GM23338 (cell line): Measurements from ENCODE around the gene CNOT8. TPM values are rescaled to one million over a fixed set of nuclear protein-coding genes. Genes with fewer than 3 reads are reported as not detected.

ENCODE experiments used
- ATAC-seq: fragments of 200-7000 bp; cut with Tn5 transposase; 3 replicates; pipeline ENCODE4 v1.9.1; 2020
- DNase-seq: peaks from one replicate; pipeline ENCODE4 v3.0.0-alpha.2; 2015; ENCODE audit warnings: low spot score
- H2AFZ ChIP-seq: fragments of 200-600 bp; sonication (generic); 2 replicates; pipeline ENCODE4 v1.8.0; 2016; ENCODE audit warnings: antibody characterized with exemption, mild to moderate bottlenecking, moderate library complexity
- H3F3A ChIP-seq: fragments of 200-600 bp; sonication (generic); replicated peaks from 2 replicates; pipeline ENCODE4 v1.8.0; 2017; ENCODE audit warnings: antibody characterized with exemption, mixed run types, low read depth
- H3K27ac ChIP-seq: fragments of 200-600 bp; sonication (generic); 2 replicates; pipeline ENCODE4 v1.6.1; 2016; ENCODE audit warnings: low read depth
- H3K27me3 ChIP-seq: fragments of 200-600 bp; sonication (generic); 2 replicates; pipeline ENCODE4 v1.8.0; 2016; ENCODE audit warnings: mild to moderate bottlenecking, mixed run types, moderate library complexity; ENCODE audit not compliant: insufficient read depth
- H3K36me3 ChIP-seq: fragments of 200-600 bp; sonication (generic); 2 replicates; pipeline ENCODE4 v1.8.0; 2016; ENCODE audit warnings: mild to moderate bottlenecking; ENCODE audit not compliant: insufficient read depth
- H3K4me1 ChIP-seq: fragments of 200-600 bp; sonication (generic); 2 replicates; pipeline ENCODE4 v1.8.0; 2016; ENCODE audit warnings: mild to moderate bottlenecking, moderate library complexity; ENCODE audit not compliant: insufficient read depth
- H3K4me2 ChIP-seq: fragments of 200-600 bp; sonication (generic); 2 replicates; pipeline ENCODE4 v1.7.1; 2017; ENCODE audit warnings: mixed run types
- H3K4me3 ChIP-seq: fragments of 200-600 bp; sonication (generic); 2 replicates; pipeline ENCODE4 v1.6.1; 2016; ENCODE audit warnings: mixed run types
- H3K79me2 ChIP-seq: fragments of 200-600 bp; sonication (generic); replicated peaks from 2 replicates; pipeline ENCODE4 v1.8.0; 2017; ENCODE audit warnings: mild to moderate bottlenecking; ENCODE audit not compliant: insufficient read depth
- H3K9me2 ChIP-seq: fragments of 200-600 bp; sonication (generic); 2 replicates; pipeline ENCODE4 v1.8.0; 2017; ENCODE audit not compliant: insufficient read depth
- H4K20me1 ChIP-seq: fragments of 200-600 bp; sonication (generic); replicated peaks from 2 replicates; pipeline ENCODE4 v1.8.0; 2017; ENCODE audit warnings: mild to moderate bottlenecking; ENCODE audit not compliant: insufficient read depth
- H3K27ac Mint-ChIP-seq: 2 replicates; pipeline ENCODE4 v1.8.0; 2020; ENCODE audit warnings: inconsistent platforms, mild to moderate bottlenecking, moderate library complexity, mixed read lengths
- H3K27me3 Mint-ChIP-seq: 3 replicates; pipeline ENCODE4 v1.8.0; 2022; ENCODE audit warnings: low read depth, mild to moderate bottlenecking, moderate library complexity, mixed read lengths, inconsistent platforms; ENCODE audit not compliant: insufficient read depth, poor library complexity
- H3K36me3 Mint-ChIP-seq: 3 replicates; pipeline ENCODE4 v1.8.0; 2021; ENCODE audit warnings: low read depth, mild to moderate bottlenecking, inconsistent platforms, moderate library complexity, mixed read lengths
- H3K4me1 Mint-ChIP-seq: 3 replicates; pipeline ENCODE4 v1.8.0; 2020; ENCODE audit warnings: mild to moderate bottlenecking, inconsistent platforms, mixed read lengths
- H3K4me3 Mint-ChIP-seq: 3 replicates; pipeline ENCODE4 v1.8.0; 2021; ENCODE audit warnings: moderate library complexity, mild to moderate bottlenecking, inconsistent platforms, mixed read lengths
- H3K9me3 Mint-ChIP-seq: 3 replicates; pipeline ENCODE4 v1.8.0; 2020; ENCODE audit warnings: moderate library complexity, mild to moderate bottlenecking, inconsistent platforms, mixed read lengths
- CREB1 ChIP-seq: fragments of 250-450 bp; sonication (Bioruptor Pico); IDR thresholded peaks from 2 replicates; pipeline ENCODE4 v1.5.0; 2020; ENCODE audit warnings: low read depth, mild to moderate bottlenecking, moderate library complexity
- CTCF ChIP-seq, 2 experiments: fragments of 200-600 bp in 1 of 2; sonication (generic) in 1 of 2; conservative IDR thresholded peaks; 2 replicates each; pipeline versions ENCODE4 v1.5.1 to v1.6.1; 2016 to 2017; ENCODE audit warnings: antibody characterized with exemption in 2 of 2, low read depth in 2 of 2, mild to moderate bottlenecking in 2 of 2, moderate library complexity in 1 of 2
- ETS1 ChIP-seq: IDR thresholded peaks from 2 replicates; pipeline ENCODE4 v1.6.1; 2016; ENCODE audit warnings: antibody characterized with exemption
- EZH2 ChIP-seq: fragments of 200-600 bp; sonication (generic); IDR thresholded peaks from one replicate; pipeline ENCODE4 v1.8.0; 2017; ENCODE audit warnings: antibody characterized with exemption, mild to moderate bottlenecking, low read depth; ENCODE audit not compliant: unreplicated experiment
- EZH2phosphoT487 ChIP-seq: fragments of 200-600 bp; sonication (generic); IDR thresholded peaks from one replicate; pipeline ENCODE4 v1.8.1; 2018; ENCODE audit warnings: antibody characterized with exemption; ENCODE audit not compliant: unreplicated experiment
- JUNB ChIP-seq: IDR thresholded peaks from one replicate; pipeline ENCODE4 v1.6.1; 2016; ENCODE audit warnings: antibody characterized with exemption; ENCODE audit not compliant: unreplicated experiment
- NANOG ChIP-seq: IDR thresholded peaks from 2 replicates; pipeline ENCODE4 v1.6.1; 2016; ENCODE audit warnings: antibody characterized with exemption, borderline replicate concordance
- POLR2AphosphoS5 ChIP-seq: IDR thresholded peaks from 2 replicates; pipeline ENCODE4 v1.6.1; 2016; ENCODE audit warnings: antibody characterized with exemption, low read depth
- REST ChIP-seq: IDR thresholded peaks from one replicate; pipeline ENCODE4 v1.6.1; 2018; ENCODE audit warnings: antibody characterized with exemption; ENCODE audit not compliant: unreplicated experiment
- STAT1 ChIP-seq: IDR thresholded peaks from one replicate; pipeline ENCODE4 v1.6.1; 2016; ENCODE audit warnings: antibody characterized with exemption; ENCODE audit not compliant: unreplicated experiment
- ZNF114 ChIP-seq: fragments of 250-450 bp; sonication (Bioruptor Pico); IDR thresholded peaks from 2 replicates; pipeline ENCODE4 v1.5.0; 2020; ENCODE audit warnings: mild to moderate bottlenecking, moderate library complexity
- ZNF331 ChIP-seq: fragments of 250-450 bp; sonication (Bioruptor Pico); IDR thresholded peaks from 2 replicates; pipeline ENCODE4 v1.5.0; 2020; ENCODE audit warnings: low read depth, mild to moderate bottlenecking, moderate library complexity
- ZNF462 ChIP-seq: fragments of 250-450 bp; sonication (Bioruptor Pico); IDR thresholded peaks from 2 replicates; pipeline ENCODE4 v1.5.0; 2020; ENCODE audit warnings: mild to moderate bottlenecking, moderate library complexity
- polyA plus RNA-seq: library from polyadenylated mRNA; unstranded; fragments of >200 nt; fragmentation: Nextera tagmentation; extraction: Ambion mirVana; gene quantifications from 2 replicates; pipeline ENCODE4 v1.2.1, GENCODE V29; 2016
- total RNA-seq: library from RNA; depleted of rRNA; stranded (reverse); fragments of >200 nt; shearing (Covaris generic); gene quantifications from 2 replicates; pipeline ENCODE4 v1.2.3, GENCODE V29; 2014

CNOT8 gene
- total and polyA plus RNA-seq, 2 experiments from 2014 or later: 31.2 to 77.7 TPM

- H3K79me2 ChIP-seq: no peaks in the 10 kb centered on the region
- no peak overlapping the region for H3K4me2 ChIP-seq
- peaks cover 6% of the 10 kb centered on the region; the same call in 1 of the 3 replicates for H3K36me3 Mint-ChIP-seq
- ATAC-seq: no peak
- H3K27me3 Mint-ChIP-seq: peaks cover 2% of the 10 kb centered on the region
- no peak for TF ChIP-seq EZH2phosphoT487
- TF ChIP-seq ZNF331 (CRISPR knock-in tag): no peak
- no peak for TF ChIP-seq EZH2
- no peak for TF ChIP-seq STAT1
- TF ChIP-seq ZNF462 (CRISPR knock-in tag): no peak
- TF ChIP-seq ZNF114 (CRISPR knock-in tag): no peak
- no peak for TF ChIP-seq POLR2AphosphoS5
- TF ChIP-seq NANOG: no peak
- no peak for TF ChIP-seq JUNB
- TF ChIP-seq CREB1 (CRISPR knock-in tag): no peak
- TF ChIP-seq CTCF (conservative IDR thresholded peaks at IDR 0.05; ENCODE audit: low read depth in 2 of 2): no peak
- TF ChIP-seq REST: no peak
- TF ChIP-seq ETS1: no peak
- H4K20me1 ChIP-seq: no peaks in the 10 kb centered on the region
- no peaks in the 10 kb centered on the region for H3F3A ChIP-seq
- no peak overlapping the region for H3K4me3 Mint-ChIP-seq
- peaks cover 3% of the 10 kb centered on the region; the same call in 1 of the 2 replicates for H3K36me3 ChIP-seq
- H2AFZ ChIP-seq: no peak overlapping the region
- H3K27ac Mint-ChIP-seq: no peak overlapping the region
- no peak for DNase-seq
- H3K4me3 ChIP-seq: no peak overlapping the region
- peaks cover 5% of the 10 kb centered on the region; the same call in 2 of the 3 replicates for H3K4me1 Mint-ChIP-seq
- H3K27me3 ChIP-seq: no peaks in the 10 kb centered on the region
- no peaks in the 10 kb centered on the region for H3K9me2 ChIP-seq
- no peaks in the 10 kb centered on the region for H3K4me1 ChIP-seq
- H3K27ac ChIP-seq: no peak overlapping the region
- H3K9me3 Mint-ChIP-seq: no peaks in the 10 kb centered on the region
Observed at GRCh38 chr5:154837009-154837901, 21.2 kb upstream of the CNOT8 start.
